NT2/D1 (cell line): ENCODE data around the gene TSPOAP1.

ENCODE experiments used
- SUZ12 ChIP-seq: IDR thresholded peaks from 2 replicates; pipeline ENCODE4 v1.6.1; 2011; ENCODE audit not compliant: insufficient read length, insufficient read depth; ENCODE audit errors: extremely low read depth
- YY1 ChIP-seq: IDR thresholded peaks from 2 replicates; pipeline ENCODE4 v1.6.1; 2011; ENCODE audit not compliant: insufficient read length, insufficient read depth
- ZNF274 ChIP-seq: IDR thresholded peaks from 2 replicates; pipeline ENCODE4 v1.6.1; 2011; ENCODE audit warnings: mild to moderate bottlenecking, low read depth, low read length

DNA sequence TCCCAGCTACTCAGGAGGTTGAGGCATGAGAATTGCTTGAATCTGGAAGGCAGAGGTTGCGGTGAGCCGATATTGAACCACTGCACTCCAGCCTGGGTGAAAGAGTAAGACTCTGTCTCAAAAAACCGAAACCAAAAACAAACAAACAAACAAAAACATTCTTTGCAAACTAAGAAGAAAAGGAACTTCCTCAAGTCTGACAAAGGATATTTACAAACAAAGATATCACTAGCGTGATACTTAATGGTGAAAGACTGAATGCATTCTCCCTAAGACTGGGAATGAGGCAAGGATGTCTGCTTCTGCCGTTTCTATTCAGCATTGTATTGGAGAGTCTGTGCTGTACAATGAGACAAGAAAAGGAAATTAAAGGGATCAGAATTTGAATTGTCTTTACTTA lies 37.3 kb downstream of the TSPOAP1 start:
- TF ChIP-seq ZNF274 (no peak), YY1 (no peak), SUZ12 (no peak)
